ENCODE data around the gene CHD2. TPM values are rescaled to one million over a fixed set of nuclear protein-coding genes. Genes with fewer than 3 reads are reported as not detected.

The CHD2 gene
- total RNA-seq, 1 donor from 2014 or later, result 93.4 TPM

DNA sequence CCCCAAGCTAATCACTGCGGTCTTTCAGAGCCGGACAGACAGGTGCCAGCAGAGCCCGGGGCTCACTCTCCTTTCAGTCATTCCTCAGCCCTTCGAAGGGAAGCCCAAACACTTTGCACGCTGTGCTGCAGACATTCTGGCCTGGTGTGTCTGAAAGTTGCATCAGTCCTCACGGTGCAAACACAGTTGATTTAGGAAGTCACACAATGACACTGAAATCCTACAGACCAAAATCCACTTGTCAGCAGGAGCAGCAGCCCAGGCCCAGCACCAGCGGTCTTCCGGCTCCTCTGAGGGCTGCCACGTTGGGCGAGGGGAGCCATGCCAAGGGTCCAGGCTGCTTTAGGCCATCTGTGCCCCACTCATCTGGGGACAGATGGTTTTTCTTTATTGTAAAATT is 127.3 kb downstream of the CHD2 start:
- TF ChIP-seq CTCF (conservative IDR thresholded peaks at IDR 0.05), result no peak
- H3K9me3 Mint-ChIP-seq, result peaks cover 2% of the 10 kb centered on the region
- DNase-seq (ENCODE audit: low read depth, low spot score), result no peak
- H3K36me3 Mint-ChIP-seq (ENCODE audit: low read depth), result peaks cover 39% of the 10 kb centered on the region
- H3K4me3 Mint-ChIP-seq, result no peak overlapping the region
- peaks cover 14% of the 10 kb centered on the region for H3K27me3 Mint-ChIP-seq (ENCODE audit: low read depth)
- H3K4me1 Mint-ChIP-seq, result peaks cover 29% of the 10 kb centered on the region
- H3K27ac Mint-ChIP-seq (ENCODE audit: unreplicated experiment), result no peak overlapping the region

DNA sequence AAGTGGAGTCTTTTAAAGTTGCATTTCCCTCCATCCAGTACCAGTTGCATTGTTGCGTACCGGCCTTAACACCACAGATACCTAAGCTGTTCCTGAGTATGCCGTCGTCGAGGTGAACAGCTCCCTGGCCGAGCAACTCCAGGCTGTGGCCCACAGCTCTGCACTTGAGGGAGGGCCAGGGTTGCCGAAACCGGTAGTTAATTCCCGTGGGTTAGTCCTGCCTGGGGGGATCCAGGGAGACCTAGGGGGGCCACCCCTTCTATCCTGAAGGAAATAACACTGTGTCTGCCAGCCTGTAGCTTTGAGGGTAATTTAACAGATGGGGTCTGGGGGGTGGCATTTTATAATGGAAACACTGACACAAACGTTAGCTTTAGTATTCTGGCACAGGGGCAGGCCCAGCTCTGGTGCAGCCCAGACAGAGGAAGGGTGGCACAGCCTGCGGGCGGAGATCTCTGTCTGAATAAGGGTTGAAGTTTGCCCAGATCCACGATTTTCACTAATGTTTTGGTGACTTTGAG is 128.0 kb downstream of the CHD2 start:
- Mint-ChIP-seq H3K27ac (ENCODE audit: unreplicated experiment) (no peak overlapping the region), H3K27me3 (ENCODE audit: low read depth) (peaks cover 18% of the 10 kb centered on the region), H3K4me1 (peaks cover 31% of the 10 kb centered on the region), H3K36me3 (ENCODE audit: low read depth) (peaks cover 33% of the 10 kb centered on the region), H3K9me3 (peaks cover 2% of the 10 kb centered on the region), H3K4me3 (peak overlapping the region; percentile 61)
- TF ChIP-seq CTCF (conservative IDR thresholded peaks at IDR 0.05), result no peak
- DNase-seq (ENCODE audit: low read depth, low spot score), result no peak

- no peak for TF ChIP-seq CTCF (conservative IDR thresholded peaks at IDR 0.05)
- H3K27ac Mint-ChIP-seq (ENCODE audit: unreplicated experiment), result no peak overlapping the region
- peaks cover 2% of the 10 kb centered on the region for H3K9me3 Mint-ChIP-seq
- H3K4me3 Mint-ChIP-seq, result peak overlapping the region; percentile 61
- peaks cover 32% of the 10 kb centered on the region for H3K36me3 Mint-ChIP-seq (ENCODE audit: low read depth)
- peaks cover 32% of the 10 kb centered on the region for H3K4me1 Mint-ChIP-seq
- DNase-seq (ENCODE audit: low read depth, low spot score), result no peak
- H3K27me3 Mint-ChIP-seq (ENCODE audit: low read depth), result peaks cover 19% of the 10 kb centered on the region
These were observed 128.6 kb downstream of the CHD2 start for GRCh38 chr15:93028632-93029213.

GRCh38 chr15:93029214-93029835 is 129.2 kb downstream of the CHD2 start:
- Mint-ChIP-seq H3K4me1 (peaks cover 38% of the 10 kb centered on the region), H3K27ac (ENCODE audit: unreplicated experiment) (peak overlapping the region; percentile 70), H3K9me3 (peaks cover 2% of the 10 kb centered on the region), H3K27me3 (ENCODE audit: low read depth) (peaks cover 25% of the 10 kb centered on the region), H3K36me3 (ENCODE audit: low read depth) (peaks cover 32% of the 10 kb centered on the region), H3K4me3 (peak overlapping the region; percentile 81)
- DNase-seq (ENCODE audit: low read depth, low spot score), result no peak
- no peak for TF ChIP-seq CTCF (conservative IDR thresholded peaks at IDR 0.05)

- TF ChIP-seq CTCF (conservative IDR thresholded peaks at IDR 0.05), result no peak
- H3K4me1 Mint-ChIP-seq, result peaks cover 44% of the 10 kb centered on the region
These were observed 129.8 kb downstream of the CHD2 start for GRCh38 chr15:93029836-93030429.

More at GRCh38 chr15:93029836-93030429, 129.8 kb downstream of the CHD2 start:
- Mint-ChIP-seq H3K36me3 (ENCODE audit: low read depth) (peaks cover 26% of the 10 kb centered on the region), H3K27me3 (ENCODE audit: low read depth) (peaks cover 27% of the 10 kb centered on the region), H3K4me3 (peak overlapping the region; percentile 81), H3K9me3 (peaks cover 2% of the 10 kb centered on the region), H3K27ac (ENCODE audit: unreplicated experiment) (peak overlapping the region; percentile 96)
- no peak for DNase-seq (ENCODE audit: low read depth, low spot score)

All from neural crest cell (in vitro differentiated cells).